Umbilical cord (tissue), 2 donors: ENCODE measurements around the gene ARMH3. TPM values are rescaled to one million over a fixed set of nuclear protein-coding genes. Genes with fewer than 3 reads are reported as not detected.
A peak's percentile ranks its signal among the peaks of the same experiment; 100 is the strongest.
"Not testable (repeated sequence)": the region's sequence is repeated elsewhere in the genome, so short reads cannot be mapped to it uniquely, and the experiment has no call there.

Source experiments
- DNase-seq: peaks from one replicate; pipeline ENCODE4 v3.0.0-alpha.2; 2015; ENCODE audit warnings: low spot score
- total RNA-seq: library from RNA; depleted of rRNA; stranded (reverse); fragments of >200 nt; gene quantifications from one replicate; pipeline ENCODE4 v1.2.3, GENCODE V29; 2014; ENCODE audit warnings: low replicate concordance; ENCODE audit not compliant: insufficient read depth

ARMH3 gene
- 9.1 TPM for total RNA-seq

- DNase-seq: peak; percentile 99
Observed at GRCh38 chr10:102055647-102056419, at the start of gene ARMH3. ARMH3 (minus strand) TSS chr10:102056173; CDS start chr10:102040114, 16,059 bp downstream.

GRCh38 chr10:102102421-102102820, 46.4 kb upstream of the ARMH3 start:
- no peak for DNase-seq

- DNase-seq: no peak
Observed at GRCh38 chr10:102101152-102101551, 45.2 kb upstream of the ARMH3 start.

- no peak for DNase-seq
Observed at GRCh38 chr10:102096449-102096848, 40.5 kb upstream of the ARMH3 start.

GRCh38 chr10:102090772-102091171, 34.8 kb upstream of the ARMH3 start:
- no peak for DNase-seq

- DNase-seq: no peak
Observed at GRCh38 chr10:102086196-102086595, 30.2 kb upstream of the ARMH3 start.

- DNase-seq: no peak
Observed at GRCh38 chr10:102085336-102085735, 29.4 kb upstream of the ARMH3 start.

GRCh38 chr10:102083541-102083940, 27.6 kb upstream of the ARMH3 start:
- DNase-seq: no peak

GRCh38 chr10:102072673-102073527, 16.9 kb upstream of the ARMH3 start:
- DNase-seq: peak; percentile 78

GRCh38 chr10:102069071-102069470, 13.1 kb upstream of the ARMH3 start:
- no peak for DNase-seq

- DNase-seq: no peak
Observed at GRCh38 chr10:102068216-102068615, 12.2 kb upstream of the ARMH3 start.

GRCh38 chr10:102067091-102067916, 11.3 kb upstream of the ARMH3 start:
- no peak for DNase-seq

GRCh38 chr10:102066399-102067088, 10.6 kb upstream of the ARMH3 start:
- DNase-seq: no peak

GRCh38 chr10:102065561-102066398, 9.8 kb upstream of the ARMH3 start:
- DNase-seq: no peak

- DNase-seq: peak; percentile 97
Observed at GRCh38 chr10:102064868-102065560, 9.0 kb upstream of the ARMH3 start, which contains the start of gene HPS6. HPS6 (plus strand) TSS chr10:102065349; CDS start chr10:102065475, 126 bp downstream.

GRCh38 chr10:102064503-102064867, 8.5 kb upstream of the ARMH3 start:
- DNase-seq: peak; percentile 33

- no peak for DNase-seq
Observed at GRCh38 chr10:102059987-102060386, 4.0 kb upstream of the ARMH3 start.

GRCh38 chr10:102054881-102055646, 909 bp downstream of the ARMH3 start:
- DNase-seq: not testable (repeated sequence)

GRCh38 chr10:102046095-102046494, 9.9 kb downstream of the ARMH3 start:
- no peak for DNase-seq
